Lung (tissue), 12 donors: Measurements from ENCODE around the gene PPP2R5A. TPM values are rescaled to one million over a fixed set of nuclear protein-coding genes. Genes with fewer than 3 reads are reported as not detected.
A peak's percentile ranks its signal among the peaks of the same experiment; 100 is the strongest.

Source experiments
- ATAC-seq: fragments of 200-7000 bp; cut with Tn5 transposase; one replicate; pipeline ENCODE4 v1.9.1; 2020; ENCODE audit warnings: moderate number of reproducible peaks; ENCODE audit not compliant: insufficient read depth, low FRiP score
- DNase-seq, 3 donors: peaks; one replicate each; pipeline ENCODE4 v3.0.0-alpha.2; 2013 to 2017
- H3K27ac ChIP-seq, 2 donors: one replicate each; pipeline ENCODE4 v1.5.1; 2013; ENCODE audit warnings: mild to moderate bottlenecking in 2 of 2, moderate library complexity in 2 of 2, control low read depth in 1 of 2, inconsistent platforms in 1 of 2, low read depth in 1 of 2, low read length in 1 of 2
- H3K27me3 ChIP-seq, 3 donors: one replicate each; pipeline ENCODE4 v1.5.1; 2013; ENCODE audit warnings: low read length in 2 of 3; ENCODE audit not compliant: control insufficient read depth in 3 of 3, insufficient read depth in 3 of 3
- H3K36me3 ChIP-seq, 4 donors: one replicate each; pipeline ENCODE4 v1.5.1; 2013; ENCODE audit warnings: low read length in 4 of 4, mild to moderate bottlenecking in 1 of 4, moderate library complexity in 1 of 4; ENCODE audit not compliant: control insufficient read depth in 4 of 4, insufficient read depth in 4 of 4
- H3K4me1 ChIP-seq, 5 donors: one replicate each; pipeline ENCODE4 v1.5.1; 2013; ENCODE audit warnings: low read length in 5 of 5, mild to moderate bottlenecking in 2 of 5, moderate library complexity in 1 of 5; ENCODE audit not compliant: control insufficient read depth in 5 of 5, insufficient read depth in 5 of 5
- H3K4me3 ChIP-seq: one replicate; pipeline ENCODE4 v1.5.1; 2013; ENCODE audit warnings: mild to moderate bottlenecking, control low read depth, moderate library complexity
- H3K9ac ChIP-seq, 2 donors: one replicate each; pipeline ENCODE4 v1.5.1; 2013; ENCODE audit warnings: low read length in 2 of 2, control low read depth in 1 of 2; ENCODE audit not compliant: insufficient read depth in 1 of 2
- H3K9me3 ChIP-seq, 4 donors: one replicate each; pipeline ENCODE4 v1.5.1; 2013; ENCODE audit warnings: low read length in 3 of 4, mild to moderate bottlenecking in 1 of 4, moderate library complexity in 1 of 4; ENCODE audit not compliant: control insufficient read depth in 4 of 4, insufficient read depth in 3 of 4
- WGBS, 2 donors: extraction: QIAGEN DNeasy Blood & Tissue Kit; methylation state at CpG; one replicate each; pipeline ENCODE4 v1.1.7; 2013; 5-methylcytosine and 5-hydroxymethylcytosine counted together
- polyA plus RNA-seq, 2 donors: library from polyadenylated mRNA; stranded (reverse); fragments of 200-250 nt; gene quantifications; one replicate each; pipeline ENCODE4 v1.2.1, GENCODE V29; 2013
- total RNA-seq, 2 donors: library from RNA; depleted of rRNA in 1 of 2; stranded (reverse); fragments of >200 nt in 1 of 2; gene quantifications; one replicate each; pipeline ENCODE4 v1.2.1, GENCODE V29; 2014 to 2021
- TF ChIP-seq, protein P1 (sequence below): IDR thresholded peaks from 2 replicates; pipeline ENCODE4 v1.5.1; 2012; ENCODE audit warnings: mild to moderate bottlenecking; ENCODE audit errors: control extremely low read depth, extremely low read depth
- donor health status: control.
- donor health status: control.
- donor health status: Bipolar disorder and iron deficiency.
- donor health status: healthy.
- donor health status: DM: yes; HTN: yes; CAD: no.

Gene PPP2R5A
- total and polyA plus RNA-seq, 4 donors = 31.3 to 143 (median 54.3) TPM

DNA sequence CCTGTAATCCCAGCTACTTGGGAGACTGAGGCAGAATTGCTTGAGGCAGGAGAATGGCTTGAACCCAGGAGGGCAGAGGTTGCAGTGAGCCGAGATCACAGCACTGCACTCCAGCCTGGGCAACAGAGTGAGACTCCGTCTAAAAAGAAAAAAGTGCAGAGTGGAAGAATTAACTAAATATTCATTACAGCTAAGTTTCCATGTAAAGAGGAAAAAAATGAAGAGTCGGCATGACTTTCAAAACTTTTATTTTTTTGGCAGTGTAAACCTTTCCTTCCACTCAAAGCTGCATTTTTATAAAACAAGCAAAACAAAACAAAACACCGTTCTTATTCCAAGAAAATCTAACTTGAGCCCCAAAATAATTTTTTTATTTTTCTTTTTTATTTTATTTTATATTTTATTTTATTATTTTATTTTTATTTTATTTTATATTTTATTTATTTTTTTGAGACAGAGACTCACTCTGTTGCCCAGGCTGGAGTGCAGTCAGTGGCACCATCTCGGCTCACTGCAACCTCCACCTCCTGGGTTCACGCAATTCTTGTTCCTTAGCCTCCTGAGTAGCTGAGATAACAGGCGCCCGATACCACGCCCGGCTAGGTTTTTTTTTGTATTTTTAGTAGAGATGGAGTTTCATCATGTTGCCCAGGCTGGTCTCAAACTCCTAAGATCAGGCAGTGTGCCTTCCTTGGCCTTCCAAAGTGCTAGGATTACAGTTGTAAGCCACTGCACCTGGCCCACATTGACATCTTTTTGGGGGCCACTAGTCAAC is 66.6 kb downstream of the PPP2R5A start:
- peaks cover 0 to 27% (median 15%) of the 10 kb centered on the region in 4 donors for H3K36me3 ChIP-seq
- H3K27ac ChIP-seq = no peak overlapping the region
- ATAC-seq = no peak
- TF ChIP-seq, protein P1, sequence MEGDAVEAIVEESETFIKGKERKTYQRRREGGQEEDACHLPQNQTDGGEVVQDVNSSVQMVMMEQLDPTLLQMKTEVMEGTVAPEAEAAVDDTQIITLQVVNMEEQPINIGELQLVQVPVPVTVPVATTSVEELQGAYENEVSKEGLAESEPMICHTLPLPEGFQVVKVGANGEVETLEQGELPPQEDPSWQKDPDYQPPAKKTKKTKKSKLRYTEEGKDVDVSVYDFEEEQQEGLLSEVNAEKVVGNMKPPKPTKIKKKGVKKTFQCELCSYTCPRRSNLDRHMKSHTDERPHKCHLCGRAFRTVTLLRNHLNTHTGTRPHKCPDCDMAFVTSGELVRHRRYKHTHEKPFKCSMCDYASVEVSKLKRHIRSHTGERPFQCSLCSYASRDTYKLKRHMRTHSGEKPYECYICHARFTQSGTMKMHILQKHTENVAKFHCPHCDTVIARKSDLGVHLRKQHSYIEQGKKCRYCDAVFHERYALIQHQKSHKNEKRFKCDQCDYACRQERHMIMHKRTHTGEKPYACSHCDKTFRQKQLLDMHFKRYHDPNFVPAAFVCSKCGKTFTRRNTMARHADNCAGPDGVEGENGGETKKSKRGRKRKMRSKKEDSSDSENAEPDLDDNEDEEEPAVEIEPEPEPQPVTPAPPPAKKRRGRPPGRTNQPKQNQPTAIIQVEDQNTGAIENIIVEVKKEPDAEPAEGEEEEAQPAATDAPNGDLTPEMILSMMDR = no peak
- no peak for DNase-seq
- H3K9ac ChIP-seq = no peak overlapping the region
- WGBS, 2 donors = 94% methylated on average over 10 of the region's 10 CpGs
- no peak overlapping the region for H3K4me3 ChIP-seq
- no peaks in the 10 kb centered on the region for H3K27me3 ChIP-seq
- H3K9me3 ChIP-seq = no peaks in the 10 kb centered on the region
- H3K4me1 ChIP-seq = no peaks in the 10 kb centered on the region

DNA sequence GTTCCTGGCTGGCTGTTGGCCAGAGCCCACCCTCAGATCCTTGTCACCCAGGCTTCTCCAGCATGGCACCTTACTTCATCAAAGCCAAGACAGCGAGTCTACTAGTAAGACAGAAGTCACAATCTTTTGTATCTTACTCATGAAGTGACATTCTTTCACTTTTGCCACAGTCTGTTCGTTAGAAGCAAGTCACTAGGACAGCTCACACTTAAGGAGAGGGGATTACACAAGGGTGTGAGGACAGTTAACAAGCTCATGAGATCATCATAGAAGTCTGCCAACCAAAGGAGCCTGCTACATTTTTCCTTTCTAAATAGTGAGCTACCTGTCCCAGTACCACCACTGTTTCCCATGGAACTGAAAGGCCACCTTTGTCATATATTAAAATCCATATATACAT is 68.0 kb downstream of the PPP2R5A start:
- H3K4me3 ChIP-seq = no peak overlapping the region
- H3K27me3 ChIP-seq = no peaks in the 10 kb centered on the region
- H3K9ac ChIP-seq = no peak overlapping the region
- peaks cover 0 to 26% (median 18%) of the 10 kb centered on the region in 4 donors for H3K36me3 ChIP-seq
- no peaks in the 10 kb centered on the region for H3K9me3 ChIP-seq
- TF ChIP-seq, protein P1 = no peak
- no peak for ATAC-seq
- WGBS, 2 donors = 87 to 89% methylated on average over 2 of the region's 2 CpGs
- no peak for DNase-seq
- peak overlapping the region in 1 of 2 donors; percentile 39 for H3K27ac ChIP-seq
- no peaks in the 10 kb centered on the region for H3K4me1 ChIP-seq

- H3K27me3 ChIP-seq = no peaks in the 10 kb centered on the region
- H3K9ac ChIP-seq = no peak overlapping the region
- TF ChIP-seq, protein P1 = no peak
- H3K4me3 ChIP-seq = no peak overlapping the region
- H3K36me3 ChIP-seq = peaks cover 4 to 27% (median 23%) of the 10 kb centered on the region in 4 donors
- ATAC-seq (no peak), DNase-seq (no peak)
- H3K4me1 ChIP-seq = no peaks in the 10 kb centered on the region
- H3K27ac ChIP-seq = no peak overlapping the region
- no peaks in the 10 kb centered on the region for H3K9me3 ChIP-seq
- WGBS, 2 donors = 80 to 98% methylated on average over 3 of the region's 3 CpGs
Observed at GRCh38 chr1:212354464-212354863, 69.3 kb downstream of the PPP2R5A start.
